NOMO-1 treated with DMSO at 0.1 percent for 48 hours (cell line): ENCODE data around the gene CTPS2.
"Not testable (repeated sequence)": the region's sequence is repeated elsewhere in the genome, so short reads cannot be mapped to it uniquely, and the experiment has no call there.

ENCODE experiments used
- DNase-seq: peaks from one replicate; lab custom pipeline; 2025; ENCODE audit not compliant: unreplicated experiment; lab: John Stamatoyannopoulos, UW

The CTPS2 gene

DNA sequence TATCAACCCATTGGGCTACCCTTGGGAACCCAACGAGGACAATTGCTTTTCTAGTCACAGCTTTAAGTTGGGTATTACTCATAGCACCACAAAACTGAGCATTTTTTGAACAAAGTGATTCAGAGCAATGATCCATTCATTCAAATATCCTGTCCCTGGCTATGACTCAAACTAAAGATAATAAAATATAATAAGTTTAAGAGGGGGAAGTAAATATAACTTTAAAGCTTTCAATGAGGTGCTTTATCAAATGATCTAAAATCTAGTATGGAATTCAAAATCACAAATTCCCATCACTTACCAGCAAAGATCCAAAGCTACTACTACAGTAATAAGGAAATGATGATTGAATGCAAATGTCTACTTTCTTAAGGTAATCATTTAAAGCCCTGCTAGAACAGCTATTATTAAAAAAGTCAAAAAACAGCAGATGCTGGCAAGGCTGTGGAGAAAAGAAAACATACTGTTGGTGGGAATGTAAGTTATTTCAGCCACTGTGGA is 102.3 kb downstream of the CTPS2 start:
- DNase-seq = no peak

DNA sequence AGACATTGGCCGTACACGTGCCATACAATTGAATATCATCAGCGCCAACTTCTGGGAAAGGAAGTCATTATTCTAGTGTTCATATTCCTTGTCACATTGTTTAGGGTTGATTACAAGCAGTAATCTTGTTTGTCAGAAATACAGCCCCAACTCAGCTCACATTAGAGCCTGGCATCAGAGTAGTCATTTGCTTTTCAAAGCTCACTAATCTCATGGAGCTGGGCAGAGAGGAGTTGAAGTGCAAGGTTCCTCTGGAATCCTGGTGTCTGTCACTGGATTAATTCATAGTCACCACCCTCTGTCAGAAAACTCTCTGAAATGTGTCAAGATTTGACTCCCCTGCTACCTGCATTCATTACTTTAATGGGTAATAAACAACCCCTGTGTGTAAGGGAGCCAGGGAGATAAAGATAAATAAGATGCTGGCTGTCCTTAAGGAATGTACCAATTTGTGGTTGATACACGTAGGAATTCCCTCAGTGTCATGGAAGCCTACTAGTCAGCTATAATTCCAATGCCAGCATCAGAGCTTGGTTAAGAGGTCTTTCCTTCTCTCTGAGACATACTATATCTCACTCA is 106.2 kb downstream of the CTPS2 start:
- DNase-seq = no peak

DNA sequence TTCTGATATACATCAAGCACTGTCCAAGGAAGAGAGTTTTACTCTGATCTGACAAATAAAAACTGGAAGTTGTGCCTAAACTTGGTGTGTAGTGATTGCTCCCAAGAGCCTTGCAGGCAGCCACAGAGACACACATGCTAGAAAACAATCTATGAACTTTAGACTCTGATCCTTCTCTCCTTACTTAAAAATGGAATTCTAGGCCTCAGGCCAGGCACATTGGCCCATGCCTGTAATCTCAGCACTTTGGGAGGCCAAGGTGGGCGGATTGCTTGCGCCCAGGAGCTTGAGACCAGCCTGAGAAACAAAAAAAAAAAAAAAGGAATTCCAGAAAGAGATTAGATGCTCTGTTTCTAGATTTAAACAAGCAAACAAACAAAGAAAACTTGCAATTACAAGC is 108.1 kb downstream of the CTPS2 start:
- DNase-seq = no peak

DNA sequence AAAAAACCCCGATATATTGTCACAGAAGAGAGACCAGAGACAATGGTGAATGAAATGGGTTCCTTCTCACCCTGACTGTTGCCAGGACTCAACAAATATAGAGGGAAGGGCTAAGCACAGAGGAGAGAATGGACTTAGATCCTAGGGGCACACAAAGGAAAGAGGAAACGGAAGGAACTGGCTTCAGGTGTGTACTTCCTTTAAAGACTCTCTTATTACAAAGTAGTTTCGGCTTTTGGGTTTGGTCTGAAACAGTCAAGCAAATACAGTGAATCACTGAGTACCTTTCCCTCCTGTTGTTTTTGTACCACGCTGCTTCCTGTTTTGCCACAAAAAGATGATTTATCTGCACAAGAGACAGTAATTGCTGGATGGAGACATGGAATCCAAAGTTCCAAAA is 108.6 kb downstream of the CTPS2 start:
- DNase-seq = no peak

DNA sequence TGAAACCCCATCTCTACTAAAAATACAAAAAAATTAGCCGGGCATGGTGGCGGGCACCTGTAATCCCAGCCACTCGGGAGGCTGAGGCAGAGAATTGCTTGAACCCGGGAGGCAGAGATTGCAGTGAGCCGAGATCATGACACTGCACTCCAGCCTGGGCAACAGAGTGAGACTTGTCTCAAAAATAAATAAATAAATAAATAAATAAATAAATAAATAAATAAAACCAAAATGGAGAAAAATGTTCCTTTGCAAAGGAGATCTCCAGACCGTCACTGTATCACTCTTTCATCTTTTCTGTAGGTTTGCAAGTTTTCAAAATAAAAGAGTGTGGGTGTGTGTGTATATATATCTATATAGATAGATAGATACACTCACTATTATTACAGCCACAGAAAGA is 109.2 kb downstream of the CTPS2 start:
- DNase-seq = not testable (repeated sequence)

DNA sequence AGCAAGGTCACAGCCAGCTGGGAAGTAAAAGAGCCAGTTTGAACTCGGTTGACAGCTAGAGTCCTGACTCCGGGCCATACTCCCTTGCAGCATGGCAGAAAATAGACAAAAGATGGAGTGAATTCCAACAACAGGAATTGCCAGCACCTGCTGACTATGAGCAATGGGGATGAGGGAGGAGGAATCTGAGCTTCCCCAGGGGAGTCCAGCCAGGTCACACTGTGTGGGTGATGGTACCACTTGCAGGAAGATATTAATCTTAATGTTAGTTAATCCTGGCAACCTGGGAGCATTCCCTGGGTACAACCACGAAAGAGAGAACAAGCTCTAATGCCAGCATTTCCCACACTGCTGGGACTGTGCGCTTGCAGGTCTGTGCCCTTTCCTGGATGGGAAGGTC is 110.6 kb downstream of the CTPS2 start:
- DNase-seq = no peak

DNA sequence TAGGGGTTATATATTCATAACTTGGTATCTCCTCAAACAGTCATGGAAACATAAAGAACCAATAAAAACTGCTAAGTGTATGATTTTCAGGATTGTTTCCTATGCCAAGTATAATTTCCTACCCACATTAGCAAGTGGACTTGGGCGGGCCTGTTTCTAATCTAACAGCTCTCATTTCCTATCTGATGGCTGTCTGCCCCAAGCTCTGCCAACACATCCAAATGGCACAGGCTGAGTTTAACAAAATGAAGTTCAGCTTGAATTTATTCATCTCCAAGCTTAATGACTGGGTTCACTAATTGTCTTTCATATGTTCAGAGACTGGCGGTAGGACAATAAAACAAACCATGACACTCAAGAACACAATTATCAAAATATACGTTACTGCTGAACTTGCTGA is 118.0 kb downstream of the CTPS2 start:
- DNase-seq = no peak

DNA sequence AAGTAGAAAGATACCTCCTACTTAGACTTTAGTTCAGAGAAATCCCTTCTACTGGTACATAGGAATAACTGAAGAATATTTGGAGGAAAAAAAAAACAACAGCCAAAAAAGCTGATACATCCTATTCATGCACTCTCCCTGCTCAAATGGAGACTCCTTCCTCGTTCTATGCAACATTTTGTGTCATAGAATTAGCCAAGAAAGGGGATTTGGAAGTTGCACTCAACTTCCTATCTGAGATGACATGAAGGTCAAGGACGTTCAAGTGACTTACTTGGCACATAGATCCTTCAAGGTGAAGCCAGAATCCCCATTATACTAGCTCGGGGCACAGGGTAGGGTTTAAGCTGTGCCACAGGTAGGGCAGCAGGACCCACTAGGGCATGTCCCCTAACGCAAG is 118.7 kb downstream of the CTPS2 start:
- DNase-seq = no peak

DNA sequence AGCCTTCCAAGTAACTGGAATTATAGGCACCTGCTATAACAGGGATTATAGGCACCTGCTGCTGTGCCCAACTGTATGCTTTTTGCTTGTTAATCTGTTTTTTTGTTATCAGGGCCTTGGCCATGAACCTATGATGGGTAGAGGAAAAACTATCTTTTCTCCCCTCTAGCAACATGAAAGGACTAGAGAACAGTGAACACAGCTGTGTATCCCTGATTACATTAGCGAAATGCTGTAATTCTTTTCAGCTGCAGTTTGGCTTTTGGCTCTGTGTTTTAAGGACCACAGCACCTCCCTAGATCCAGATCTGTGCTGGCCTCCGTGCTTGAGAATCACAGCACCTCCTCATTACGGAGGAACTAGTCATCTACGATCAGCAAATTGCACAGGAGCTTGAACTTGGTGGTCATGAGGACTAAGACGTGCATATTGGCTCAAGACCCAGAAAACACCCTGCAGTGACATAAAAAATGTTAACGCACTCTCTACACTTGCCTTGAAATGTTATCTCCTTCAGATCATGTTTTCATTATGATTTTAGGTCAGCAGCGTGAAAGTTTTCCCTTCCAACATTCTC is 120.2 kb downstream of the CTPS2 start:
- DNase-seq = no peak

DNA sequence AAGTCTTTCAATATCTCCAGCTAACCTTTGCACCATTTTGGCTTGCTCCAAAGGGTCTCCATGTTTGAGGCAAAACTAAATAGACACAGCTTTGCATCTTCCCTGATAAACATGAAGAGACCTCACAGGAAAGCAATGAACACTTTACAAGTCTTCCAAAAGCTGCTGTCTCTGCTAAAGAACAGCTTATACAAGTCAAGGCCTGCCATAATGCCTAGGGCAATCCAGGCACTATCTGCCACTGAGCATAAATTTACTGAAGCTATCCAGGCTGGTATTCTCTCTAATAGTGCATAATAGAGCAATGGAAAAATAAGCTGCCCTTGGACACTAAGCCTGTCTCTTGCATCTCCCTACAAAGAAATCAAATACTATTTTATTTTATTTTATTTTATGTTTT is 122.6 kb downstream of the CTPS2 start:
- no peak for DNase-seq

DNA sequence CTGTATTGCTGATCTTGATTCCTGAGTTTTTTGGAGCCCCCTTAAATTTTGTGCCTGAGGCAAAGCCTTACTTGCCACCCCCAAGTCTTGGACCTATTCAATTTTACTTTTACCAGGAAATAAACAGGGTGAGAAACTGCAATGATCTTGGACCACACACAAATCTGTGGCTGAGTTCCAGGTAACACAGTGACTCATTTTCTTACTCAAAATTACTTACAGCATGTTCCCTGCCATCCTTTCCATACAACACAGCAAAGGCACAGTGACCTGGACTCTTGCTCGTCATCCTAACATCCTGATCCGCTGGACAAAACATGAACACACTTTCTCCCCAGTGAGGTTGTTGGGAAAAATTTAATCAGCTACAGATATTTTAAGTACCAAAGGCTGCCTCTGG is 123.3 kb downstream of the CTPS2 start:
- no peak for DNase-seq

DNA sequence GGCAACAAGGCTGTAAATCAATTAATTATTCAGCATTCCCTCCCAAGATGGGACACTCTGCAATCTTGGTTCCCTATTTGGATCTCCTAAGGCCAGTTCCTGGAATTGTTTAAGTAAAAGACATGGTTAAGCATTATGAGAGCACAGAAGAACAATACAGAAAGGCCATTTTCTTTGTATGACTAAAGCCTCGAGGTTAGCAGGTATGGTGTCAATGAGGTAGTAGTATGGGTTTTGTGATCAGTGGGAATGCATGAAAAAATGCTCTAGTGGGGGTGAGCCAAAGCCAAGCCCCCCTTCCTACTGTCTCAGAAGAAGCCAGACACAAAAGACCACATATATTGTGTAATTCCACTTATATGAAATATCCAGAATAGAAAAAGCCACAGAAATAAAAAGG is 124.2 kb downstream of the CTPS2 start:
- DNase-seq = no peak

DNA sequence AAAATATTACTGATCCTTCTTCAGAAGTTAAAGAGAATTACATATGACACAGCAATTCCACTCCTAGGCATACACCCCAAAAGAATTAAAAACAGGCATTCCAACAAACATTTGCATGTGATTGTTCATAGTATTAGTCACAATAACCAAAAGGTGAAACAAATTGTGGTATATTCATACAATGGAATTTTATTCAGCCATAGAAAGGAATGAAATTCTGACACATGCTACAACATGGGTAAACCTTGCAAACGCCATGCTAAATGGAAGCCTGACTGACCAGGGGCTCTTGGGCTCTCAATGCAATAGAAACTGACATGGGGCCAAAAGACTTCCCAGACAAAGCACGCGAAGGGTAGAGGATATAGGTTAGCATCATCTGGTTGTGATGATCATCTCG is 124.6 kb downstream of the CTPS2 start:
- DNase-seq = no peak

DNA sequence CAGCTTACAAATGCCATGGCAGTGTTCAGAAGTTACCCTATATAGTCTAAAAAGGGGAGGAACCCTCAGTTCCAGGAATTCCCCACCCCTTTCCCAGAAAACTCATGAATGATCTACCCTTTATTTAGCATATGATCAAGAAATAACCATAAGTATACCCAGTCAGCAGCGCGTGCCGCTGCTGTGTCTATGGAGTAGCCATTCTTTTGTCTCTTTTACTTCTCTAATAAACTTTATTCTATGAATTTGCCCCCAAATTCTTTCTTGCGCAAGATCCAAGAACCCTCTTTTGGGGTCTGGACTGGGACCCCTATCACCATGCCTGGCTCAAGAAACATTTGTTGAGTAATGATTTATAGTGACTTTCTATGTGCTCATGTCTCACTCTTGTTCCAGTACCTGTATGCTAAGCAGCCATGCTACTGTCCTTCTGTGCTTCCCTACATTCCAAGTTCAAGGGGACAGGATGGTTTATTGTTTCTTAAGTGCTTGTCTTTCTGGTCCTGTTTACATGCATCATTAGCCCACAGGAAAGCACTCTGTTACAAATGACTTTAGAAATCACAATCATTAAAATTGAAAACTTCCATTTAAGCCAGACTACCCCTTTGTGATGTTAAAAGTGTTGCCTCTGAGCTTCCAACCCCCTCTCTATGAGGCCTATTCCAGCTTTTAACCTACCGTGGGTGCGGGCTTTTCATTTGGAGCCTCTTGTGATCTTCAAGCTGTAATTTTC is 125.9 kb downstream of the CTPS2 start:
- no peak for DNase-seq

DNA sequence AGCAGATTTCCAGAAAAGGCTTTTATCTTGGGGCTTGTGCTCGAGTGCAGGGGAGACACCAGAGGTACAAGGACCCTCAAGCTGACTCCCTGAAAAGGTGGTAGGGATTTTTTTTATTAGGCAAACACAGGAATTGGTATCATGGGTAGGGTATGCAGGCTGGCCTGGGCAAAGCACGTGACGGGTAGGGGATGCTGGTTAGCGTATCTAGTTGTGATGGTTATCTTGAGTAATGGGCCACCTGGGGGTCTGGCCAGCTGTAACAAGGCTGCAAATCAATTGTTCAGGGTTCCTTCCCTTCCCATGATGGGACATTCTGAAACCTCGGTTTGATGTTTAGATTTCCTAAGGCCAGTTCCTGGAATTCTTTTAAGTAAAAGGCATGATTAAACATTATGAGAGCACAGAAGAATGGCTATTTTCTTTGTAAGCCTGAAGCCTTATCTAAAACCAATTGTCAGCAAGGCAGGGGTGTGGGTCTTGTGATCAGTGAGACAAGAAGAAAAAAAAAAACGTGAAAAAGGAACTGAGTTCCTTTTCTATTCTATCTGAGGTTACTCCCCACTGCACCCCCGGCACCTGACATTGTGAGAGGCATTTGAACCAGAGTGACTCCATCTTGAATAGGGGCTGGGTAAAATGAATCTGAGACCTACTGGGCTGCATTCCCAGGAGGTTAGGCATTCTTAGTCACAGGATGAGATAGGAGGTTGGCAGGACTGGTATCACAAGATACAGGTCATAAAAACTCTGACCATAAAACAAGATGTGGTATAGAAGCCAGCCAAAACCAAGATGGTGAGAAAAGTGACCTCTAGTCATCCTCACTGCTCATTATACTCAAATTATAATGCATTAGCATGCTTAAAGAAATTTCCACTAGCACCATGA is 126.7 kb downstream of the CTPS2 start:
- no peak for DNase-seq

DNA sequence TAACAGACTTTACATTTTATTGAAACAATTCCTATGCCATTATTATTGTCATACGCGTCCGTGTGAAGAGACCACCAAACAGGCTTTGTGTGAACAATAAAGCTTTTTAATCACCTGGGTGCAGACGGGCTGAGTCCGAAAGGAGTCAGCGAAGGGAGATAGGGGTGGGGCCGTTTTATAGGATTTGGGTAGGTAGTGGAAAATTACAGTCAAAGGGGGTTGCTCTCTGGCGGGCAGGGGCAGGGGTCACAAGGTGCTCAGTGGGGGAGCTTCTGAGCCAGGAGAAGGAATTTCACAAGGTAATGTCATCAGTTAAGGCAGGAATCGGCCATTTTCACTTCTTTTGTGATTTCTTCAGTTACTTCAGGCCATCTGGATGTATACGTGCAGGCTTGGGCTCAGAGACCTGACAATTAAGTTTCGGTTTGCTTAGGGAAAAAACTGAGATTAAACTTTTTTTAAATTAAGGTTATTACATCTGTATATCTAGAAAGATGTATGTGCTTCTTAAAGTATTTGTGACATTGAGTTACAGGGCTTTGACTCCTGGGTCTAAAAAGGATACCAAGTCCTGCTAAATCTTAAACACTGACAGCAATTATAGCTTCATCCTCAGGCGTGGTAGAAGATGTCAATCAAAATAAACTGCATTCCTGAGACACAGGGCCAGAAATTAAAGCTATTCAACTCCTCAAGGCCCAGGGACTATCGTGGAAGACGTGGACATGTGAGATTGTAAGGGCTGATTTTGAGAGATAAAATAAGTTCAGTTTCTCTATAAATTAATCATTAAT is 132.3 kb downstream of the CTPS2 start:
- DNase-seq = not testable (repeated sequence)

DNA sequence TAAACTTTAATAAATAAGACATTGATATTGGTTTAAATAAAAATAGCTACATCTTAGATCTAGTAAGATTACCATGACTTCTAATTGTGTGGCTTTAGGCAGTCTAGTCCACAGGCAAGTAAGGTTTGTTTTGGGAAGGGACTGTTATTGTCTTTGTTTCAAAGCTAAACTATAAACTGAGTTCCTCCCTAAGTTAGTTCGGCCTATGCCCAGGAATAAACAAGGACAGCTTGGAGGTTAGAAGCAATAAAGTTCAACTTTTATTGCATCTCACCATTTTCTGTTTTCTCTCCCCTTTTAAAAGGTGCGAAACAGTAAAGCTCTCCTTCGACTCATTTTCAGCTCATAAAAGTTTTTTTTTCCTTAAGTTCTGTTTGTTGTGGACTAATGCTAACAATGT is 133.0 kb downstream of the CTPS2 start:
- DNase-seq = no peak

DNA sequence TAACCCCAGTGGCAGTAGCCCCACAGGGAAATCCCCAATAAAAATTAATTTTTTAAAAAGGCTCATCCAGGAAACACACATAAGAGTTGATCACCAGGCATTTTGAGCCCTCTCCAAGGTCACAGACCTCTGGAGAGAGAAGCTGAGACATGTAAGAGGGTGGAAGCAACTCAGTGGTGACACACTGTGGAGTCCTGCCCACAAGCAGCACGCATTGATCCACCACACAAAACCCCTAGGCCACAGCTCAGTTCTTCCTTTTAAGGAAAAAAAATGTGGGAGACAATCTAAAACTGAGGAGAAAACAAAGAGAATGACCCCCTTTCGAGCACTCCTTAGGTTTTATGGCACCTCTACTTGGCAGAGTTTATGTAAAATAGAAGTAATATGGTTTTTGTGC is 134.3 kb downstream of the CTPS2 start:
- no peak for DNase-seq

DNA sequence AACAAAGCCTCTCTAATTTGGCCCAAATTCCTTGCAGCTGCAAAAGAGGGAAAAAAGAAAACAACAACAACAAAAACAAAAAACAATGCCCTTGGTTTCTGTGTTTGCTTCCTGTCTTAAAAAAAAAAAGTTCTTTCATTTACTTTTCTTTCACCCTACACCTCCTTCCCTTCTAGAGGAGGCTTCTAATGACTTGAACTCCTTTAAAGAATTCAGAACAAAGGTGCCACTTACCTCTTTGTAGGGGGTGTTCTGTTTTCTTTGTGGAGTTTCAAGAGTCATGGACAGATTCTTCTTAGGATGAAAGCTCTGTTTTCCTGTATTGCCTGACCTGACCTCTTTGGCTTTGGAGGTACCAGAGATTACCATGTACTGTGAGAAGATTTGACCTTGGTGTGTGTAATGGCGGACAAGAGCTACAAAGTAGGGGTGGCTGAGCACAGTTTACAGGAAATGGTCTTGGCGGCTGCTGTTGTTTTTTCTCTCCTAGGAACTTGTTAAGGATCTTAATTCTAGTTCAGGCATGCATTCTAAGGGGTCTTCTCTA is 134.9 kb downstream of the CTPS2 start:
- DNase-seq = no peak

DNA sequence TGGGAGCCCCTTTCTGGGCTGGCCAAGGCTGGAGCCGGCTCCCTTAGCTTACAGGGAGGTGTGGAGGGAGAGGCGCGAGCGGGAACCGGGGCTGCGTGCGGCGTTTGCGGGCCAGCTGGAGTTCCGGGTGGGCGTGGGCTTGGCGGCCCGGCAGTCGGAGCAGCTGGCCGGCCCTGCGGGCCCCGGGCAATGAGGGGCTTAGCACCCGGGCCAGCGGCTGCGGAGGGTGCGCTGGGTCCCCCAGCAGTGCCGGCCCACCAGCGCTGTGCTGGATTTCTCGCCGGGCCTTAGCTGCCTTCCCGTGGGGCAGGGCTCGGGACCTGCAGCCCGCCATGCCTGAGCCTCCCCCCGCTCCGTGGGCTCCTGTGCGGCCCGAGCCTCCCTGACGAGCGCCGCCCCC is 137.1 kb downstream of the CTPS2 start:
- DNase-seq = not testable (repeated sequence)
